ENCODE measurements around the gene LRRC27.

Gene LRRC27

GRCh38 chr10:132410056-132410778, 78.2 kb downstream of the LRRC27 start:
- no peak overlapping the region for H3K4me3 ChIP-seq (replicated peaks in 1 of 2; ENCODE audit: low read depth in 2 of 2, low read length in 2 of 2)
- TF ChIP-seq CTCF (IDR thresholded peaks at IDR 0.05; ENCODE audit: low read depth, low read length): no peak
- DNase-seq (ENCODE audit: low read depth in 2 of 2): no peak

GRCh38 chr10:132410779-132411532, 79.0 kb downstream of the LRRC27 start:
- DNase-seq (ENCODE audit: low read depth in 2 of 2): no peak
- TF ChIP-seq CTCF (IDR thresholded peaks at IDR 0.05; ENCODE audit: low read depth, low read length): no peak
- H3K4me3 ChIP-seq (replicated peaks in 1 of 2; ENCODE audit: low read depth in 2 of 2, low read length in 2 of 2): no peak overlapping the region

GRCh38 chr10:132411561-132412253, 79.7 kb downstream of the LRRC27 start:
- TF ChIP-seq CTCF (IDR thresholded peaks at IDR 0.05; ENCODE audit: low read depth, low read length): no peak
- peak in 1 of 2 donors; percentile 19 for DNase-seq (ENCODE audit: low read depth in 2 of 2)
- H3K4me3 ChIP-seq (replicated peaks in 1 of 2; ENCODE audit: low read depth in 2 of 2, low read length in 2 of 2): no peak overlapping the region

- H3K4me3 ChIP-seq (replicated peaks in 1 of 2; ENCODE audit: low read depth in 2 of 2, low read length in 2 of 2): no peak overlapping the region
- no peak for TF ChIP-seq CTCF (IDR thresholded peaks at IDR 0.05; ENCODE audit: low read depth, low read length)
- no peak for DNase-seq (ENCODE audit: low read depth in 2 of 2)
These were observed 80.6 kb downstream of the LRRC27 start for GRCh38 chr10:132412316-132413192.

- DNase-seq (ENCODE audit: low read depth in 2 of 2): no peak
- no peak for TF ChIP-seq CTCF (IDR thresholded peaks at IDR 0.05; ENCODE audit: low read depth, low read length)
- no peak overlapping the region for H3K4me3 ChIP-seq (replicated peaks in 1 of 2; ENCODE audit: low read depth in 2 of 2, low read length in 2 of 2)
These were observed 81.5 kb downstream of the LRRC27 start for GRCh38 chr10:132413226-132414205.
